Mammary epithelial cell (primary cell): ENCODE results near the gene TLCD3B.

Experiments used
- CTCF ChIP-seq, 2 donors: IDR thresholded peaks in 1 of 2; conservative IDR thresholded peaks in 1 of 2; 2 replicates each; pipeline ENCODE4 v1.5.1; 2011 to 2012; ENCODE audit warnings: inconsistent platforms in 2 of 2, low read length in 2 of 2, mild to moderate bottlenecking in 2 of 2, control low read depth in 1 of 2, low read depth in 1 of 2; ENCODE audit not compliant: insufficient read depth in 1 of 2; ENCODE audit errors: extremely low read depth in 1 of 2
- EZH2 ChIP-seq: IDR thresholded peaks from 2 replicates; pipeline ENCODE4 v1.6.1; 2012; ENCODE audit warnings: low read length, inconsistent platforms, borderline replicate concordance

DNA sequence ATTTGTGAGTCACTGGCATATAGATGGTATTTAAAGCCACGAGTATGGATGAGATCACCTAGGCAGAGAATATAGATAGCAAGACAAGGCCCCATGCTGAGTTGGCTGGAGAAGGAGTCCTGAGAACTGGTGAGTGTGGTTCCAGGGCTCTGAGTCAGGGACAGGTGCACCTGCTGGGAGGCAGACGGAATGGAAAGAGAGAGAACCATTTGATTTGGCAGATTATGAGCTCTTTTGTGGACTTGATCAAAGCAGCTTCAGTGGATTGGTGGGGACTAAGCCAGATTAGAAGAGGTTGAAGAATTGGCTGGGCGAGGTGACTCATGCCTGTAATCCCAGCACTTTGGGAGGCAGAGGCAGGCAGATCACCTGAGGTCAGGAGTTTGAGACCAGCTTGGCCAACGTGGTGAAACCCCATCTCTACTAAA is 12.3 kb downstream of the TLCD3B start:
- TF ChIP-seq CTCF (conservative IDR thresholded peaks at IDR 0.05 in 1 of 2, IDR thresholded peaks at IDR 0.05 in 1 of 2; ENCODE audit: extremely low read depth in 1 of 2, insufficient read depth in 1 of 2, low read depth in 1 of 2, low read length in 2 of 2), result no peak
- no peak for TF ChIP-seq EZH2
